ENCODE data around the gene POTEB. TPM values are rescaled to one million over a fixed set of nuclear protein-coding genes. Genes with fewer than 3 reads are reported as not detected.
"Not testable (repeated sequence)": the region's sequence is repeated elsewhere in the genome, so short reads cannot be mapped to it uniquely, and the experiment has no call there.

The POTEB gene
- total RNA-seq (2021; fragmentation: NEBNext Ultra II Directional; extraction: Animal tissue kit (Norgen Biotek cat#: 25700)), result not detected
- long read RNA-seq, result 0 reads

- H3K27me3 Mint-ChIP-seq (ENCODE audit: insufficient read depth); H3K4me3 Mint-ChIP-seq: not testable (repeated sequence)
Measured at GRCh38 chr15:21877635-21878034, at the start of gene POTEB. TSS of gene POTEB (minus strand) at chr15:21877735. CDS start at chr15:21877246, 489 bp downstream.

GRCh38 chr15:21890955-21891354 is 13.4 kb upstream of the POTEB start:
- not testable (repeated sequence) for H3K27ac Mint-ChIP-seq; H3K9me3 Mint-ChIP-seq; DNase-seq; H3K4me1 Mint-ChIP-seq (ENCODE audit: low read depth); H3K27me3 Mint-ChIP-seq (ENCODE audit: insufficient read depth); H3K4me3 Mint-ChIP-seq; H3K36me3 Mint-ChIP-seq (ENCODE audit: low read depth)

More at GRCh38 chr15:21877635-21878034, at the start of gene POTEB:
- not testable (repeated sequence) for H3K36me3 Mint-ChIP-seq (ENCODE audit: low read depth); H3K27ac Mint-ChIP-seq; DNase-seq; H3K9me3 Mint-ChIP-seq; H3K4me1 Mint-ChIP-seq (ENCODE audit: low read depth)

GRCh38 chr15:21889542-21889941 is 12.0 kb upstream of the POTEB start:
- not testable (repeated sequence) for H3K4me1 Mint-ChIP-seq (ENCODE audit: low read depth); H3K27ac Mint-ChIP-seq; H3K27me3 Mint-ChIP-seq (ENCODE audit: insufficient read depth); H3K4me3 Mint-ChIP-seq; H3K9me3 Mint-ChIP-seq; DNase-seq; H3K36me3 Mint-ChIP-seq (ENCODE audit: low read depth)

GRCh38 chr15:21838831-21839230 is 38.7 kb downstream of the POTEB start:
- H3K36me3 Mint-ChIP-seq (ENCODE audit: low read depth); H3K27me3 Mint-ChIP-seq (ENCODE audit: insufficient read depth); H3K27ac Mint-ChIP-seq; H3K4me1 Mint-ChIP-seq (ENCODE audit: low read depth); DNase-seq; H3K9me3 Mint-ChIP-seq; H3K4me3 Mint-ChIP-seq: not testable (repeated sequence)

Small RNAs within 50 kb of the gene (microRNA-seq; reads per million reads assigned to microRNA genes)
- not detected for gene MIR3118-4

Other genes with a start within 250 kb of the POTEB start
- gene OR4M2, start 202.8 kb upstream of the POTEB start, total RNA-seq (2021; fragmentation: NEBNext Ultra II Directional; extraction: Animal tissue kit (Norgen Biotek cat#: 25700)), result not detected